ENCODE results near the gene NR5A2. TPM values are rescaled to one million over a fixed set of nuclear protein-coding genes. Genes with fewer than 3 reads are reported as not detected.

NR5A2 gene
- total RNA-seq, 4 donors from 2014 or later: 1.1 to 1.9 (median 1.2) TPM

DNA sequence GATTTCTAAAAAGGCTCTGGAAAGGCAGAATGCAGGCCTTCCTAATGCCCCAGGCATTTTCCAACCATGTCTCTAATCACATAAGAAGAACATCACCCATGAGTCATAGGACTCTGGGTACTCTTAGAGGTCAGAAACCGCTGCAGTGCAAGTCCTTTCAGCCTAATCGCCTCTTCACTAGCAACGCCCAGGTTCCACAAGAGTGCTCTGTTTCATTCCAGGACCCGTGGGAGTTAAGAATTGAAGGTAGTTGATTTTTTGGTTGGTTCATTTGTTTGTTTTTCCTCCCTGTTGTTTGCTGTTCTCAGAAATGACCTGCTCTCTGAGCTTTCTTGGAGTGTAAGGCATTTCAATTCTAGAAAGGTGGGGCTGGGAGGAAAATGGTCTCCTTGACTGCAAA is 123.2 kb downstream of the NR5A2 start:
- no peak for DNase-seq
- H3K4me1 ChIP-seq: no peaks in the 10 kb centered on the region
- no peaks in the 10 kb centered on the region for H3K27me3 ChIP-seq
- no peak overlapping the region for H3K27ac ChIP-seq
- H3K36me3 ChIP-seq: no peaks in the 10 kb centered on the region
- intact Hi-C loops (cut with DNase I; ENCODE audit: low total_unique reads) (no loop called here), in situ Hi-C loops (cut with MboI; ENCODE audit: low sequenced_read_pairs in 4 of 4) (no loop called here)
- no peaks in the 10 kb centered on the region for H3K9me3 ChIP-seq
- no peak overlapping the region for H3K4me3 ChIP-seq
- TF ChIP-seq, protein P1, sequence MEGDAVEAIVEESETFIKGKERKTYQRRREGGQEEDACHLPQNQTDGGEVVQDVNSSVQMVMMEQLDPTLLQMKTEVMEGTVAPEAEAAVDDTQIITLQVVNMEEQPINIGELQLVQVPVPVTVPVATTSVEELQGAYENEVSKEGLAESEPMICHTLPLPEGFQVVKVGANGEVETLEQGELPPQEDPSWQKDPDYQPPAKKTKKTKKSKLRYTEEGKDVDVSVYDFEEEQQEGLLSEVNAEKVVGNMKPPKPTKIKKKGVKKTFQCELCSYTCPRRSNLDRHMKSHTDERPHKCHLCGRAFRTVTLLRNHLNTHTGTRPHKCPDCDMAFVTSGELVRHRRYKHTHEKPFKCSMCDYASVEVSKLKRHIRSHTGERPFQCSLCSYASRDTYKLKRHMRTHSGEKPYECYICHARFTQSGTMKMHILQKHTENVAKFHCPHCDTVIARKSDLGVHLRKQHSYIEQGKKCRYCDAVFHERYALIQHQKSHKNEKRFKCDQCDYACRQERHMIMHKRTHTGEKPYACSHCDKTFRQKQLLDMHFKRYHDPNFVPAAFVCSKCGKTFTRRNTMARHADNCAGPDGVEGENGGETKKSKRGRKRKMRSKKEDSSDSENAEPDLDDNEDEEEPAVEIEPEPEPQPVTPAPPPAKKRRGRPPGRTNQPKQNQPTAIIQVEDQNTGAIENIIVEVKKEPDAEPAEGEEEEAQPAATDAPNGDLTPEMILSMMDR (IDR thresholded peaks at IDR 0.05 in 4 of 5, conservative IDR thresholded peaks at IDR 0.05 in 1 of 5): no peak
- no peak for TF ChIP-seq POLR2A (IDR thresholded peaks at IDR 0.05)
- no peak for ATAC-seq

DNA sequence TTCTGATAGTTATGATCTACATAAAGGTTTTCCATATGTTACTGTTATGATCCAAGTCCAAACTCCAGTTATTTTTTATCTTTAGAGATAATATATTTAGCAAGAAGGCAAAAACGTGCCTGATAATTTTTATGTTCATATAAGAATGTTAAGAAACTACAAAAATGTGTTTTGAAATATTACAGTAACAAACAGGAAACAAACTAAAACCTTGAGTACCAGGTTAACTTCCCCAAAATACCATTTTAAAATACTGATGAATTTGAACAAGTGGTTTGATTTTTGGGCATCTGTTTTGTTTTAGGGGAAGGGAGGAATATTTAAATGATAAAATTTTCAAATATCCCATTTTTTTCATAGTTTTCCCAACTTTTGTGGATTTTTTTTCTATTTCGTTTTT is 124.8 kb downstream of the NR5A2 start:
- in situ Hi-C loops (cut with MboI; ENCODE audit: low sequenced_read_pairs in 4 of 4): no loop called here
- Histone ChIP-seq H3K4me1 (no peaks in the 10 kb centered on the region), H3K27ac (no peak overlapping the region), H3K36me3 (no peaks in the 10 kb centered on the region), H3K4me3 (no peak overlapping the region), H3K27me3 (no peaks in the 10 kb centered on the region), H3K9me3 (no peaks in the 10 kb centered on the region)
- DNase-seq: no peak
- TF ChIP-seq, protein P1 (IDR thresholded peaks at IDR 0.05 in 4 of 5, conservative IDR thresholded peaks at IDR 0.05 in 1 of 5): no peak
- no peak for TF ChIP-seq POLR2A (IDR thresholded peaks at IDR 0.05)
- intact Hi-C loops (cut with DNase I; ENCODE audit: low total_unique reads): no loop called here
- no peak for ATAC-seq

DNA sequence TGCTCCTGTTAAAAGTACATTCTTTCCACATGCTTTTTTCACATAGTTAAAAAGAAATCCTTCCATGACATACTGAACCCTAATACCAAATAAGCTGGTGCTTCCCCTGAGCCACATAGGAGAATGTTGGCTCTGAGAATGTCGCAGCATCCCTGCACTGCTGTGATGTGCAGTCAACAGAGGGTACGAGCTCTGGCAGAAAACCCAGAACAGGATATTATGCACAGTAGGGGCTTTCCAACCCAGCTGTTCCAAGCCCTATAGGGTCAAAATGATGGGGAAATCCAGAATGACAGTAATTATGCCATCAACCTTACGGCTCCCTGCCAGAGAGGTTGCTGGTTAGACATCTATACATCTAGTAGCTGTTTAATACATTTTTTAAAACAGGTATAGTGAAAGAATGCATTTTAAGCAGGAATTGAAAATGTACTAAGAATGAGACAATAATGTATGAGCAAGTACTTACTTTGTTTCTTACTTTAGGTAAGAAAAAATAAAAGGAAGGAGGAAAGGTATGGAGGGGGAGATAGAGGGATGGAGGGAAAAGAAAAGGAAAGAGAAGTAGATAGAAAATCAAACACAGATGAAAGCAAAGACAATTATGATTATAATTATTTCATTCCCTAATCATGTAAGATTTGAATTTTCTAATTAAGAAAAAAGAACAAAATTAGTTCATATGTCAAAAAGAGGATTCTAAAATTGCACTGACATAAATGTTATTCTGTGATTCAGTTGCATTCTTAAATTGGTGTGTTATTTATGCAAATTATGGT is 126.0 kb downstream of the NR5A2 start:
- DNase-seq (no peak), ATAC-seq (no peak)
- Histone ChIP-seq H3K4me1 (no peaks in the 10 kb centered on the region), H3K36me3 (no peaks in the 10 kb centered on the region), H3K9me3 (no peaks in the 10 kb centered on the region), H3K27ac (no peak overlapping the region), H3K4me3 (no peak overlapping the region), H3K27me3 (no peaks in the 10 kb centered on the region)
- in situ Hi-C loops (cut with MboI; ENCODE audit: low sequenced_read_pairs in 4 of 4): no loop called here
- intact Hi-C loops (cut with DNase I; ENCODE audit: low total_unique reads): no loop called here
- TF ChIP-seq POLR2A (IDR thresholded peaks at IDR 0.05): no peak
- TF ChIP-seq, protein P1 (IDR thresholded peaks at IDR 0.05 in 4 of 5, conservative IDR thresholded peaks at IDR 0.05 in 1 of 5): no peak

DNA sequence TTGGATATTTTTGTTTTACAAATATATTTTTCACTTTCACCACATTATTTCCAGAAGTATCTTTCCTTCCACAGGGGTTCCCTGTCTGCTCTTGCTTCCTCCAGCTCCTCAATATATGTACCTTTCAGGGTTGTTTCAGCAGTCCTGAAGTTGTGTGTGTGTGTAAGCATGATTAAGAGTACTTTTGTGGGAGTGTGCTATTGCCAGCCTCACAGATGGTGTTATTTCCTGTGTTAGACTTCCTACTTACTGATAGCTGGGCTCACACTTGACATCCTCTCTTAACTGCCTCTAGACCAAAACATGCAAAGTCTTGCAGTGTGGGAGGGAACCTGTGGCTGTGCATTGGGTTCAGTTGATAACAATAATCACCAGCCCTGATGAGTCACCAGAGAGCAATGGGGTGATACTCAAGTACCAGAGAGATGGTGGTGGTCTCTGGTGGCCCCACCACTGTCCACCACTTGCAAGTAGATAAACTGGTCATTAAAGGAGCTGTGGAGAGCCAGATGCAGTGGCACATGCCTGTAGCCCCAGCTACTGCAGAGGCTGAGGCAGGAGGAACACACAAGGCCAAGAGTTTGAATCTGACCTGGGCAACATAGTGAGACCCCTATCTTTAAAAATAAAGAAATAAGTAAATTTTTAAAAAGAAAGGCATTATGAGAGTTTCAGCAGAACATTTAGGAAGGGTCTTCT is 126.7 kb downstream of the NR5A2 start:
- Histone ChIP-seq H3K27me3 (no peaks in the 10 kb centered on the region), H3K36me3 (no peaks in the 10 kb centered on the region), H3K4me1 (no peaks in the 10 kb centered on the region), H3K4me3 (no peak overlapping the region), H3K9me3 (no peaks in the 10 kb centered on the region), H3K27ac (no peak overlapping the region)
- ATAC-seq: peak in 1 of 2 donors; percentile 33
- TF ChIP-seq, protein P1 (IDR thresholded peaks at IDR 0.05 in 4 of 5, conservative IDR thresholded peaks at IDR 0.05 in 1 of 5): no peak
- TF ChIP-seq POLR2A (IDR thresholded peaks at IDR 0.05): no peak
- intact Hi-C loops (cut with DNase I; ENCODE audit: low total_unique reads) (no loop called here), in situ Hi-C loops (cut with MboI; ENCODE audit: low sequenced_read_pairs in 4 of 4) (no loop called here)
- no peak for DNase-seq

Measured in gastrocnemius medialis (tissue), 4 donors.